ENCODE measurements around the gene ULK2. TPM values are rescaled to one million over a fixed set of nuclear protein-coding genes. Genes with fewer than 3 reads are reported as not detected.

ULK2 gene
- total and polyA plus RNA-seq, 2 of the 13 experiments (the other 11 are each of a cell fraction or from before 2014, with no cell fraction given) = 0.01 TPM; not detected in 1

DNA sequence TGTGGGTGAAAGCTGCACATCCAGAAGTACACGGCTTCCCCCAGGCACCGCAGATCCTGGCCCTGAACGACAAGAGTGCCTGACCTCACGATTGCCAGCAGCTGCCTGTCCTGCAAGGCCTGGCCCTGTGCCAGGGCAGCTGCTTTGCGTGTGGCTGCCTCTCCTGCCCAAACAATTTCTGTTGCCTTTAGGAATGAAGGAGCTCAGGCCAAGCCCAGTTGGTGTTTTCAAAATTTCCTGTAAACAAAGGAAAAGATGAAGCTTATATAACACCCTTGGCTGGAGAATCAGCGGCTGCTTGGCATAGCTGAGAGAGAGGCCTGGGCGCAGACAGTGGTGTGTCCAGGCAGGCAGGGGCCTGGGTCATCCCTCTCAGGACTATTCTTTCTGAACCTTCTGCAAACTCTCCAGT is 139.6 kb downstream of the ULK2 start (continued):
- no peak for TF ChIP-seq FOXP1 (IDR thresholded peaks at IDR 0.05)
- no peak for TF ChIP-seq FOXP1 (CRISPR knock-in tag; IDR thresholded peaks at IDR 0.05)
- TF ChIP-seq RXRA (CRISPR knock-in tag; IDR thresholded peaks at IDR 0.05) = 0 out of 2 replicates have a peak, but pooled peaks have one; percentile 33
- 0 out of 2 replicates have a peak, but pooled peaks have one; percentile 24 for TF ChIP-seq ZMAT3 (CRISPR knock-in tag; conservative IDR thresholded peaks at IDR 0.05)
- no peak for TF ChIP-seq HDAC1 (CRISPR knock-in tag; IDR thresholded peaks at IDR 0.05)
- TF ChIP-seq SIN3A (IDR thresholded peaks at IDR 0.05; ENCODE audit: borderline replicate concordance, low read depth, low read length) = no peak
- TF ChIP-seq ZNF569 (CRISPR knock-in tag; IDR thresholded peaks at IDR 0.05; ENCODE audit: borderline replicate concordance) = no peak
- TF ChIP-seq, protein P1, sequence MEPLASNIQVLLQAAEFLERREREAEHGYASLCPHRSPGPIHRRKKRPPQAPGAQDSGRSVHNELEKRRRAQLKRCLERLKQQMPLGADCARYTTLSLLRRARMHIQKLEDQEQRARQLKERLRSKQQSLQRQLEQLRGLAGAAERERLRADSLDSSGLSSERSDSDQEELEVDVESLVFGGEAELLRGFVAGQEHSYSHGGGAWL (CRISPR knock-in tag; IDR thresholded peaks at IDR 0.05) = no peak
- no peak for TF ChIP-seq KLF6 (CRISPR knock-in tag; IDR thresholded peaks at IDR 0.05)
- no peak for TF ChIP-seq KMT2A (CRISPR knock-in tag; IDR thresholded peaks at IDR 0.05)
- TF ChIP-seq ELF1 (CRISPR knock-in tag; IDR thresholded peaks at IDR 0.05) = no peak
- TF ChIP-seq ZNF232 (CRISPR knock-in tag; IDR thresholded peaks at IDR 0.05; ENCODE audit: borderline replicate concordance) = no peak
- TF ChIP-seq SALL1 (CRISPR knock-in tag; IDR thresholded peaks at IDR 0.05) = peak; percentile 74
- 0 out of 2 replicates have a peak, but pooled peaks have one; percentile 10 for TF ChIP-seq HNF4A (CRISPR knock-in tag; IDR thresholded peaks at IDR 0.05)
- 0 out of 2 replicates have a peak, but pooled peaks have one; percentile 14 for TF ChIP-seq BCL6 (CRISPR knock-in tag; IDR thresholded peaks at IDR 0.05)
- TF ChIP-seq, protein P2, sequence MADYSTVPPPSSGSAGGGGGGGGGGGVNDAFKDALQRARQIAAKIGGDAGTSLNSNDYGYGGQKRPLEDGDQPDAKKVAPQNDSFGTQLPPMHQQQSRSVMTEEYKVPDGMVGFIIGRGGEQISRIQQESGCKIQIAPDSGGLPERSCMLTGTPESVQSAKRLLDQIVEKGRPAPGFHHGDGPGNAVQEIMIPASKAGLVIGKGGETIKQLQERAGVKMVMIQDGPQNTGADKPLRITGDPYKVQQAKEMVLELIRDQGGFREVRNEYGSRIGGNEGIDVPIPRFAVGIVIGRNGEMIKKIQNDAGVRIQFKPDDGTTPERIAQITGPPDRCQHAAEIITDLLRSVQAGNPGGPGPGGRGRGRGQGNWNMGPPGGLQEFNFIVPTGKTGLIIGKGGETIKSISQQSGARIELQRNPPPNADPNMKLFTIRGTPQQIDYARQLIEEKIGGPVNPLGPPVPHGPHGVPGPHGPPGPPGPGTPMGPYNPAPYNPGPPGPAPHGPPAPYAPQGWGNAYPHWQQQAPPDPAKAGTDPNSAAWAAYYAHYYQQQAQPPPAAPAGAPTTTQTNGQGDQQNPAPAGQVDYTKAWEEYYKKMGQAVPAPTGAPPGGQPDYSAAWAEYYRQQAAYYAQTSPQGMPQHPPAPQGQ (CRISPR knock-in tag; IDR thresholded peaks at IDR 0.05; ENCODE audit: borderline replicate concordance) = no peak
- no peak for TF ChIP-seq JDP2 (CRISPR knock-in tag; IDR thresholded peaks at IDR 0.05; ENCODE audit: borderline replicate concordance)
- TF ChIP-seq, protein P3, sequence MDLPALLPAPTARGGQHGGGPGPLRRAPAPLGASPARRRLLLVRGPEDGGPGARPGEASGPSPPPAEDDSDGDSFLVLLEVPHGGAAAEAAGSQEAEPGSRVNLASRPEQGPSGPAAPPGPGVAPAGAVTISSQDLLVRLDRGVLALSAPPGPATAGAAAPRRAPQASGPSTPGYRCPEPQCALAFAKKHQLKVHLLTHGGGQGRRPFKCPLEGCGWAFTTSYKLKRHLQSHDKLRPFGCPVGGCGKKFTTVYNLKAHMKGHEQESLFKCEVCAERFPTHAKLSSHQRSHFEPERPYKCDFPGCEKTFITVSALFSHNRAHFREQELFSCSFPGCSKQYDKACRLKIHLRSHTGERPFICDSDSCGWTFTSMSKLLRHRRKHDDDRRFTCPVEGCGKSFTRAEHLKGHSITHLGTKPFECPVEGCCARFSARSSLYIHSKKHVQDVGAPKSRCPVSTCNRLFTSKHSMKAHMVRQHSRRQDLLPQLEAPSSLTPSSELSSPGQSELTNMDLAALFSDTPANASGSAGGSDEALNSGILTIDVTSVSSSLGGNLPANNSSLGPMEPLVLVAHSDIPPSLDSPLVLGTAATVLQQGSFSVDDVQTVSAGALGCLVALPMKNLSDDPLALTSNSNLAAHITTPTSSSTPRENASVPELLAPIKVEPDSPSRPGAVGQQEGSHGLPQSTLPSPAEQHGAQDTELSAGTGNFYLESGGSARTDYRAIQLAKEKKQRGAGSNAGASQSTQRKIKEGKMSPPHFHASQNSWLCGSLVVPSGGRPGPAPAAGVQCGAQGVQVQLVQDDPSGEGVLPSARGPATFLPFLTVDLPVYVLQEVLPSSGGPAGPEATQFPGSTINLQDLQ (CRISPR knock-in tag; IDR thresholded peaks at IDR 0.05) = no peak
- peak; percentile 56 for TF ChIP-seq ZFX (CRISPR knock-in tag; IDR thresholded peaks at IDR 0.05; ENCODE audit: low read depth)
- TF ChIP-seq ZNF224 (CRISPR knock-in tag; IDR thresholded peaks at IDR 0.05) = no peak
- no peak for TF ChIP-seq NR2F6 (IDR thresholded peaks at IDR 0.05)
- peak; percentile 66; the same call in 1 of the 2 replicates for TF ChIP-seq NR2F6 (CRISPR knock-in tag; IDR thresholded peaks at IDR 0.05)
- no peak for TF ChIP-seq ZNF570 (CRISPR knock-in tag; IDR thresholded peaks at IDR 0.05; ENCODE audit: borderline replicate concordance)
- TF ChIP-seq, protein P4, sequence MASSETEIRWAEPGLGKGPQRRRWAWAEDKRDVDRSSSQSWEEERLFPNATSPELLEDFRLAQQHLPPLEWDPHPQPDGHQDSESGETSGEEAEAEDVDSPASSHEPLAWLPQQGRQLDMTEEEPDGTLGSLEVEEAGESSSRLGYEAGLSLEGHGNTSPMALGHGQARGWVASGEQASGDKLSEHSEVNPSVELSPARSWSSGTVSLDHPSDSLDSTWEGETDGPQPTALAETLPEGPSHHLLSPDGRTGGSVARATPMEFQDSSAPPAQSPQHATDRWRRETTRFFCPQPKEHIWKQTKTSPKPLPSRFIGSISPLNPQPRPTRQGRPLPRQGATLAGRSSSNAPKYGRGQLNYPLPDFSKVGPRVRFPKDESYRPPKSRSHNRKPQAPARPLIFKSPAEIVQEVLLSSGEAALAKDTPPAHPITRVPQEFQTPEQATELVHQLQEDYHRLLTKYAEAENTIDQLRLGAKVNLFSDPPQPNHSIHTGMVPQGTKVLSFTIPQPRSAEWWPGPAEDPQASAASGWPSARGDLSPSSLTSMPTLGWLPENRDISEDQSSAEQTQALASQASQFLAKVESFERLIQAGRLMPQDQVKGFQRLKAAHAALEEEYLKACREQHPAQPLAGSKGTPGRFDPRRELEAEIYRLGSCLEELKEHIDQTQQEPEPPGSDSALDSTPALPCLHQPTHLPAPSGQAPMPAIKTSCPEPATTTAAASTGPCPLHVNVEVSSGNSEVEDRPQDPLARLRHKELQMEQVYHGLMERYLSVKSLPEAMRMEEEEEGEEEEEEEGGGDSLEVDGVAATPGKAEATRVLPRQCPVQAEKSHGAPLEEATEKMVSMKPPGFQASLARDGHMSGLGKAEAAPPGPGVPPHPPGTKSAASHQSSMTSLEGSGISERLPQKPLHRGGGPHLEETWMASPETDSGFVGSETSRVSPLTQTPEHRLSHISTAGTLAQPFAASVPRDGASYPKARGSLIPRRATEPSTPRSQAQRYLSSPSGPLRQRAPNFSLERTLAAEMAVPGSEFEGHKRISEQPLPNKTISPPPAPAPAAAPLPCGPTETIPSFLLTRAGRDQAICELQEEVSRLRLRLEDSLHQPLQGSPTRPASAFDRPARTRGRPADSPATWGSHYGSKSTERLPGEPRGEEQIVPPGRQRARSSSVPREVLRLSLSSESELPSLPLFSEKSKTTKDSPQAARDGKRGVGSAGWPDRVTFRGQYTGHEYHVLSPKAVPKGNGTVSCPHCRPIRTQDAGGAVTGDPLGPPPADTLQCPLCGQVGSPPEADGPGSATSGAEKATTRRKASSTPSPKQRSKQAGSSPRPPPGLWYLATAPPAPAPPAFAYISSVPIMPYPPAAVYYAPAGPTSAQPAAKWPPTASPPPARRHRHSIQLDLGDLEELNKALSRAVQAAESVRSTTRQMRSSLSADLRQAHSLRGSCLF (CRISPR knock-in tag; IDR thresholded peaks at IDR 0.05; ENCODE audit: borderline replicate concordance) = no peak

Data from HepG2 (cell line).